Osteocyte (in vitro differentiated cells): ENCODE measurements around the gene ITGA3. TPM values are rescaled to one million over a fixed set of nuclear protein-coding genes. Genes with fewer than 3 reads are reported as not detected.

Source experiments
- DNase-seq: peaks from one replicate; pipeline ENCODE4 v3.0.0; 2021; ENCODE audit warnings: mixed read lengths; ENCODE audit not compliant: unreplicated experiment; ENCODE audit errors: extremely low spot score
- H3K27ac Mint-ChIP-seq: one replicate; pipeline ENCODE4 v1.8.0; 2021; ENCODE audit warnings: mild to moderate bottlenecking, mixed read lengths; ENCODE audit not compliant: unreplicated experiment
- H3K27me3 Mint-ChIP-seq: one replicate; pipeline ENCODE4 v1.8.0; 2021; ENCODE audit warnings: mixed read lengths; ENCODE audit not compliant: unreplicated experiment
- H3K36me3 Mint-ChIP-seq: one replicate; pipeline ENCODE4 v1.8.0; 2021; ENCODE audit warnings: mixed read lengths; ENCODE audit not compliant: unreplicated experiment
- H3K4me1 Mint-ChIP-seq: one replicate; pipeline ENCODE4 v1.8.0; 2021; ENCODE audit warnings: mixed read lengths; ENCODE audit not compliant: unreplicated experiment
- H3K4me3 Mint-ChIP-seq: one replicate; pipeline ENCODE4 v1.8.0; 2021; ENCODE audit warnings: mild to moderate bottlenecking, moderate library complexity, mixed read lengths; ENCODE audit not compliant: unreplicated experiment
- H3K9me3 Mint-ChIP-seq: one replicate; pipeline ENCODE4 v1.8.0; 2021; ENCODE audit warnings: mixed read lengths; ENCODE audit not compliant: unreplicated experiment
- CTCF ChIP-seq: fragments of 200-600 bp; sonication (generic); IDR thresholded peaks from 2 replicates; pipeline ENCODE4 v1.5.0; 2021; ENCODE audit warnings: antibody characterized with exemption, mild to moderate bottlenecking, moderate library complexity
- total RNA-seq: library from RNA; stranded (reverse); gene quantifications from 2 replicates; pipeline ENCODE4 v1.2.1, GENCODE V29; 2021

The ITGA3 gene
- total RNA-seq, 1 donor from 2014 or later, result 201 TPM

GRCh38 chr17:50106393-50107131 is 50.7 kb downstream of the ITGA3 start:
- H3K27me3 Mint-ChIP-seq, result no peaks in the 10 kb centered on the region
- DNase-seq, result no peak
- H3K27ac Mint-ChIP-seq, result no peak overlapping the region
- H3K36me3 Mint-ChIP-seq, result peaks cover 21% of the 10 kb centered on the region
- H3K9me3 Mint-ChIP-seq, result no peaks in the 10 kb centered on the region
- TF ChIP-seq CTCF, result no peak
- peaks cover 22% of the 10 kb centered on the region for H3K4me1 Mint-ChIP-seq
- H3K4me3 Mint-ChIP-seq, result no peak overlapping the region

- no peaks in the 10 kb centered on the region for H3K9me3 Mint-ChIP-seq
- H3K4me3 Mint-ChIP-seq, result no peak overlapping the region
- TF ChIP-seq CTCF, result no peak
- peak overlapping the region; percentile 18 for H3K27ac Mint-ChIP-seq
- peaks cover 15% of the 10 kb centered on the region for H3K4me1 Mint-ChIP-seq
- no peaks in the 10 kb centered on the region for H3K27me3 Mint-ChIP-seq
- H3K36me3 Mint-ChIP-seq, result peaks cover 21% of the 10 kb centered on the region
- DNase-seq, result no peak
These were observed 52.0 kb downstream of the ITGA3 start for GRCh38 chr17:50107790-50108414.

GRCh38 chr17:50108556-50108955 is 52.6 kb downstream of the ITGA3 start:
- no peak overlapping the region for H3K27ac Mint-ChIP-seq
- H3K36me3 Mint-ChIP-seq, result peaks cover 18% of the 10 kb centered on the region
- H3K4me3 Mint-ChIP-seq, result no peak overlapping the region

GRCh38 chr17:50109207-50109606 is 53.3 kb downstream of the ITGA3 start:
- peaks cover 18% of the 10 kb centered on the region for H3K36me3 Mint-ChIP-seq
- peaks cover 15% of the 10 kb centered on the region for H3K4me1 Mint-ChIP-seq
- no peaks in the 10 kb centered on the region for H3K9me3 Mint-ChIP-seq
- H3K27ac Mint-ChIP-seq, result no peak overlapping the region
- H3K4me3 Mint-ChIP-seq, result no peak overlapping the region
- no peak for DNase-seq
- no peak for TF ChIP-seq CTCF
- no peaks in the 10 kb centered on the region for H3K27me3 Mint-ChIP-seq

More at GRCh38 chr17:50108556-50108955, 52.6 kb downstream of the ITGA3 start:
- Mint-ChIP-seq H3K4me1 (peaks cover 14% of the 10 kb centered on the region), H3K27me3 (no peaks in the 10 kb centered on the region), H3K9me3 (no peaks in the 10 kb centered on the region)
- TF ChIP-seq CTCF, result no peak
- DNase-seq, result no peak

- Mint-ChIP-seq H3K36me3 (peaks cover 18% of the 10 kb centered on the region), H3K9me3 (no peaks in the 10 kb centered on the region), H3K4me1 (peaks cover 15% of the 10 kb centered on the region), H3K4me3 (no peak overlapping the region), H3K27me3 (no peaks in the 10 kb centered on the region), H3K27ac (no peak overlapping the region)
- no peak for DNase-seq
- no peak for TF ChIP-seq CTCF
These were observed 53.9 kb downstream of the ITGA3 start for GRCh38 chr17:50109785-50110184.
